Osteoblast (primary cell): Measurements from ENCODE around the gene PIK3CB. TPM values are rescaled to one million over a fixed set of nuclear protein-coding genes. Genes with fewer than 3 reads are reported as not detected.

Experiments used
- DNase-seq: peaks from one replicate; pipeline ENCODE4 v3.0.0; 2011; ENCODE audit warnings: low spot score, mixed read lengths; ENCODE audit not compliant: insufficient read length; ENCODE audit errors: missing footprints
- H2AFZ ChIP-seq: 2 replicates; pipeline ENCODE4 v1.6.0; 2011; ENCODE audit warnings: mild to moderate bottlenecking, low read length
- H3K27ac ChIP-seq: 2 replicates; pipeline ENCODE4 v1.5.1; 2011; ENCODE audit warnings: mild to moderate bottlenecking, low read depth, low read length, moderate library complexity
- H3K27me3 ChIP-seq: 2 replicates; pipeline ENCODE4 v1.6.0; 2012; ENCODE audit warnings: mild to moderate bottlenecking, control low read depth, inconsistent platforms, low read length, moderate library complexity; ENCODE audit not compliant: insufficient read depth
- H3K36me3 ChIP-seq: 2 replicates; pipeline ENCODE4 v1.5.1; 2011; ENCODE audit warnings: mild to moderate bottlenecking, low read length, control low read depth, moderate library complexity; ENCODE audit not compliant: insufficient read depth
- H3K4me1 ChIP-seq: 2 replicates; pipeline ENCODE4 v1.5.1; 2011; ENCODE audit warnings: mild to moderate bottlenecking, low read length, control low read depth, moderate library complexity; ENCODE audit not compliant: insufficient read depth
- H3K4me2 ChIP-seq: 2 replicates; pipeline ENCODE4 v1.6.0; 2011; ENCODE audit warnings: mild to moderate bottlenecking, low read length; ENCODE audit not compliant: insufficient read depth
- H3K4me3 ChIP-seq: fragments of 200-600 bp; sonication (generic); 3 replicates; pipeline ENCODE4 v1.5.1; 2012; ENCODE audit warnings: mild to moderate bottlenecking, low read length, inconsistent platforms; ENCODE audit not compliant: insufficient read depth
- H3K79me2 ChIP-seq: 2 replicates; pipeline ENCODE4 v1.6.0; 2012; ENCODE audit warnings: mild to moderate bottlenecking, low read length, control low read depth, inconsistent platforms; ENCODE audit not compliant: insufficient read depth
- H3K9me3 ChIP-seq: 2 replicates; pipeline ENCODE4 v1.5.1; 2011; ENCODE audit warnings: low read depth, low read length, control low read depth
- H4K20me1 ChIP-seq: 2 replicates; pipeline ENCODE4 v1.6.0; 2012; ENCODE audit warnings: mild to moderate bottlenecking, low read length, control low read depth; ENCODE audit not compliant: insufficient read depth
- CTCF ChIP-seq: IDR thresholded peaks from 2 replicates; pipeline ENCODE4 v1.5.1; 2011; ENCODE audit warnings: mild to moderate bottlenecking, low read depth, low read length, moderate library complexity; ENCODE audit errors: extremely low read depth
- total RNA-seq: library from RNA; depleted of rRNA; stranded (reverse); fragments of >200 nt; gene quantifications from 2 replicates; pipeline ENCODE4 v1.2.3, GENCODE V29; 2012

PIK3CB gene
- total RNA-seq, 1 donor = 14.5 TPM

GRCh38 chr3:138657508-138657907, 177.2 kb downstream of the PIK3CB start:
- Histone ChIP-seq H3K4me3 (no peak overlapping the region), H2AFZ (no peak overlapping the region), H3K9me3 (no peaks in the 10 kb centered on the region), H3K4me2 (no peak overlapping the region), H3K27me3 (no peaks in the 10 kb centered on the region), H3K4me1 (no peaks in the 10 kb centered on the region), H3K79me2 (no peaks in the 10 kb centered on the region), H3K27ac (no peak overlapping the region), H4K20me1 (no peaks in the 10 kb centered on the region), H3K36me3 (peaks cover 19% of the 10 kb centered on the region)
- no peak for DNase-seq
- TF ChIP-seq CTCF = no peak

- no peaks in the 10 kb centered on the region for H3K4me1 ChIP-seq
- no peaks in the 10 kb centered on the region for H4K20me1 ChIP-seq
- no peak for TF ChIP-seq CTCF
- H3K27me3 ChIP-seq = no peaks in the 10 kb centered on the region
- no peak overlapping the region for H2AFZ ChIP-seq
- no peaks in the 10 kb centered on the region for H3K79me2 ChIP-seq
- no peak overlapping the region for H3K4me3 ChIP-seq
- H3K27ac ChIP-seq = no peak overlapping the region
- H3K4me2 ChIP-seq = no peak overlapping the region
- no peak for DNase-seq
- peaks cover 34% of the 10 kb centered on the region for H3K36me3 ChIP-seq
- H3K9me3 ChIP-seq = no peaks in the 10 kb centered on the region
Observed at GRCh38 chr3:138653567-138653966, 181.2 kb downstream of the PIK3CB start.

GRCh38 chr3:138649134-138649533, 185.6 kb downstream of the PIK3CB start:
- DNase-seq = peak; percentile 23
- H2AFZ ChIP-seq = no peak overlapping the region
- no peaks in the 10 kb centered on the region for H3K79me2 ChIP-seq
- TF ChIP-seq CTCF = no peak
- no peaks in the 10 kb centered on the region for H4K20me1 ChIP-seq
- H3K27ac ChIP-seq = no peak overlapping the region
- no peaks in the 10 kb centered on the region for H3K4me1 ChIP-seq
- peaks cover 25% of the 10 kb centered on the region for H3K36me3 ChIP-seq
- H3K27me3 ChIP-seq = no peaks in the 10 kb centered on the region
- no peak overlapping the region for H3K4me3 ChIP-seq
- no peak overlapping the region for H3K4me2 ChIP-seq
- no peaks in the 10 kb centered on the region for H3K9me3 ChIP-seq

GRCh38 chr3:138646513-138646912, 188.2 kb downstream of the PIK3CB start:
- H3K4me3 ChIP-seq = no peak overlapping the region
- no peaks in the 10 kb centered on the region for H3K79me2 ChIP-seq
- no peaks in the 10 kb centered on the region for H3K9me3 ChIP-seq
- no peak overlapping the region for H2AFZ ChIP-seq
- no peak overlapping the region for H3K4me2 ChIP-seq
- no peaks in the 10 kb centered on the region for H3K27me3 ChIP-seq
- H3K27ac ChIP-seq = no peak overlapping the region
- no peak for TF ChIP-seq CTCF
- H3K36me3 ChIP-seq = peaks cover 15% of the 10 kb centered on the region
- no peaks in the 10 kb centered on the region for H3K4me1 ChIP-seq
- DNase-seq = no peak
- H4K20me1 ChIP-seq = no peaks in the 10 kb centered on the region
